IMR-90 (cell line): Measurements from ENCODE around the gene PCNX2. TPM values are rescaled to one million over a fixed set of nuclear protein-coding genes. Genes with fewer than 3 reads are reported as not detected.

Experiments used
- ATAC-seq: fragments of 200-7000 bp; cut with Tn5 transposase; 2 replicates; pipeline ENCODE4 v1.9.1; 2020; ENCODE audit warnings: low read depth, mild to moderate bottlenecking, moderate library complexity
- BruUV-seq: library from RNA; stranded (reverse); fragments of 400-500 nt; replicated peaks from 2 replicates; lab custom pipeline; 2021; lab: Mats Ljungman, UMichigan
- CTCF ChIA-PET: fragments of 300-600 bp; formaldehyde crosslinking; extraction: SDS; loops from one replicate; lab custom pipeline; 2021; ENCODE audit warnings: antibody characterized with exemption; lab: Yijun Ruan, JAX
- POLR2A ChIA-PET: fragments of 300-600 bp; sonication (Branson Sonifier 250); formaldehyde crosslinking; loops from one replicate; lab custom pipeline; 2022; ENCODE audit warnings: antibody characterized with exemption; ENCODE audit not compliant: unreplicated experiment; lab: Charles Lee
- DNase-seq: peaks from one replicate; pipeline ENCODE4 v3.0.0; 2013
- H2AFZ ChIP-seq: replicated peaks from 2 replicates; pipeline ENCODE3; 2013; ENCODE audit warnings: low read length, mild to moderate bottlenecking; ENCODE audit not compliant: poor library complexity
- H2AK5ac ChIP-seq: 2 replicates; pipeline ENCODE4 v1.6.1; 2013; ENCODE audit warnings: low read depth, low read length, inconsistent platforms
- H2AK9ac ChIP-seq: replicated peaks from 2 replicates; pipeline ENCODE3; 2013; ENCODE audit warnings: mild to moderate bottlenecking, low read depth, low read length, moderate library complexity; ENCODE audit not compliant: poor library complexity
- H2BK120ac ChIP-seq: 2 replicates; pipeline ENCODE4 v1.6.1; 2013; ENCODE audit warnings: low read depth, low read length, inconsistent platforms
- H2BK15ac ChIP-seq: 3 replicates; pipeline ENCODE4 v1.6.1; 2013; ENCODE audit warnings: low read depth, low read length, inconsistent platforms
- H2BK20ac ChIP-seq: 2 replicates; pipeline ENCODE4 v1.6.1; 2013; ENCODE audit warnings: low read depth, mild to moderate bottlenecking, inconsistent platforms, low read length, moderate library complexity
- H2BK5ac ChIP-seq: 2 replicates; pipeline ENCODE4 v1.6.1; 2013; ENCODE audit warnings: mild to moderate bottlenecking, low read depth, low read length, inconsistent platforms; ENCODE audit not compliant: poor library complexity, severe bottlenecking
- H3K14ac ChIP-seq: replicated peaks from 2 replicates; pipeline ENCODE4 v1.6.1; 2013; ENCODE audit warnings: low read depth, low read length, inconsistent platforms
- H3K18ac ChIP-seq: 2 replicates; pipeline ENCODE4 v1.6.1; 2013; ENCODE audit warnings: low read depth, low read length, control low read depth
- H3K23ac ChIP-seq: 2 replicates; pipeline ENCODE4 v1.6.1; 2013; ENCODE audit warnings: low read depth, low read length, inconsistent platforms
- H3K27ac ChIP-seq: 2 replicates; pipeline ENCODE4 v1.5.1; 2013; ENCODE audit warnings: mild to moderate bottlenecking, control low read depth, low read length; ENCODE audit not compliant: insufficient read depth
- H3K27me3 ChIP-seq: 2 replicates; pipeline ENCODE4 v1.6.1; 2013; ENCODE audit warnings: low read length; ENCODE audit not compliant: control insufficient read depth, insufficient read depth
- H3K36me3 ChIP-seq: 2 replicates; pipeline ENCODE4 v1.6.1; 2013; ENCODE audit warnings: low read length, mixed read lengths; ENCODE audit not compliant: control insufficient read depth, insufficient read depth
- H3K4ac ChIP-seq: 2 replicates; pipeline ENCODE4 v1.6.1; 2013; ENCODE audit warnings: low read depth, low read length, inconsistent platforms
- H3K4me1 ChIP-seq: 2 replicates; pipeline ENCODE4 v1.6.1; 2013; ENCODE audit warnings: low read length, mixed read lengths; ENCODE audit not compliant: control insufficient read depth, insufficient read depth
- H3K4me2 ChIP-seq: 2 replicates; pipeline ENCODE4 v1.6.1; 2013; ENCODE audit warnings: low read depth, mild to moderate bottlenecking, control low read depth, low read length, moderate library complexity
- H3K4me3 ChIP-seq: 2 replicates; pipeline ENCODE4 v1.5.1; 2013; ENCODE audit warnings: low read depth, mild to moderate bottlenecking, control low read depth, low read length, moderate library complexity; ENCODE audit not compliant: insufficient read depth
- H3K56ac ChIP-seq: 2 replicates; pipeline ENCODE4 v1.6.1; 2013; ENCODE audit warnings: low read length, inconsistent platforms; ENCODE audit not compliant: insufficient read depth; ENCODE audit errors: extremely low read depth
- H3K79me1 ChIP-seq, 2 experiments: 2 replicates each; pipeline ENCODE4 v1.6.1; 2013; ENCODE audit warnings: low read length in 2 of 2, inconsistent platforms in 1 of 2, low read depth in 1 of 2
- H3K9ac ChIP-seq: 2 replicates; pipeline ENCODE4 v1.6.1; 2013; ENCODE audit warnings: low read depth, low read length, control low read depth
- H3K9me1 ChIP-seq: 2 replicates; pipeline ENCODE4 v1.6.1; 2013; ENCODE audit warnings: low read length, inconsistent platforms; ENCODE audit not compliant: insufficient read depth
- H3K9me3 ChIP-seq: 2 replicates; pipeline ENCODE4 v1.6.1; 2013; ENCODE audit warnings: low read length; ENCODE audit not compliant: control insufficient read depth, insufficient read depth
- H4K20me1 ChIP-seq: 2 replicates; pipeline ENCODE4 v1.6.1; 2013; ENCODE audit warnings: low read length, inconsistent platforms; ENCODE audit not compliant: insufficient read depth
- H4K5ac ChIP-seq: 2 replicates; pipeline ENCODE4 v1.6.1; 2013; ENCODE audit warnings: mild to moderate bottlenecking, low read depth, low read length, control low read depth
- H4K8ac ChIP-seq, 2 experiments: 2 replicates each; pipeline ENCODE4 v1.6.1; 2013; ENCODE audit warnings: low read depth in 2 of 2, low read length in 2 of 2, control low read depth in 1 of 2, inconsistent platforms in 1 of 2
- H4K91ac ChIP-seq: 2 replicates; pipeline ENCODE4 v1.6.1; 2013; ENCODE audit warnings: low read depth, low read length, inconsistent platforms; ENCODE audit not compliant: insufficient read depth
- BHLHE40 ChIP-seq: fragments of 150-350 bp; IDR thresholded peaks from 2 replicates; pipeline ENCODE4 v1.6.1; 2016; ENCODE audit warnings: mild to moderate bottlenecking, low read depth, low read length
- FOS ChIP-seq: fragments of 150-350 bp; IDR thresholded peaks from 2 replicates; pipeline ENCODE4 v1.6.1; 2016; ENCODE audit warnings: low read depth, low read length
- MXI1 ChIP-seq: IDR thresholded peaks from 2 replicates; pipeline ENCODE4 v1.6.1; 2012; ENCODE audit warnings: low read depth, mild to moderate bottlenecking, low read length, moderate library complexity, borderline replicate concordance
- NFE2L2 ChIP-seq: fragments of 150-350 bp; IDR thresholded peaks from 2 replicates; pipeline ENCODE4 v1.6.1; 2016; ENCODE audit warnings: low read depth, mild to moderate bottlenecking, low read length
- RAD21 ChIP-seq: IDR thresholded peaks from 2 replicates; pipeline ENCODE4 v1.6.1; 2012; ENCODE audit warnings: low read length, improper control_type of control experiment
- SMC3 ChIP-seq: fragments of 150-350 bp; IDR thresholded peaks from 2 replicates; pipeline ENCODE4 v1.6.1; 2016; ENCODE audit warnings: low read depth, mild to moderate bottlenecking, antibody characterized with exemption, low read length, moderate library complexity
- WGBS, 2 experiments: methylation state at CpG; one replicate each; pipeline versions ENCODE4 v1.1.5 to v1.1.7; 2013; ENCODE audit warnings: missing lambda C conversion rate in 2 of 2; ENCODE audit not compliant: insufficient read length in 1 of 2; ENCODE audit errors: extremely low coverage in 2 of 2; 5-methylcytosine and 5-hydroxymethylcytosine counted together
- dilution Hi-C: fragments of 300-500 bp; cut with HindIII; formaldehyde crosslinking; loops from one replicate; pipeline ENCODE4 v1.14.3; 2018; ENCODE audit warnings: low sequenced_read_pairs; ENCODE audit not compliant: unreplicated experiment
- in situ Hi-C: fragments of 300-500 bp; cut with MboI; formaldehyde crosslinking; loops from 3 replicates; pipeline ENCODE4 v1.14.3; 2019; ENCODE audit warnings: low sequenced_read_pairs, inconsistent platforms, mixed read lengths
- intact Hi-C: fragments of 100-400 bp; cut with micrococcal nuclease; formaldehyde crosslinking; loops from 2 replicates; pipeline ENCODE4 v1.10.0; 2022
- polyA plus RNA-seq, 3 experiments: library from polyadenylated mRNA; depleted of rRNA; stranded (reverse); fragments of >200 nt; gene quantifications; 2 replicates each; pipeline ENCODE4 v1.2.3, GENCODE V29; 2012; ENCODE audit warnings: low replicate concordance in 1 of 3
- total RNA-seq: library from RNA; depleted of rRNA; stranded (reverse); fragments of >200 nt; gene quantifications from 2 replicates; pipeline ENCODE4 v1.2.3, GENCODE V29; 2012
- TF ChIP-seq, protein P1 (sequence below): fragments of 150-350 bp; IDR thresholded peaks from 2 replicates; pipeline ENCODE4 v1.6.1; 2017; ENCODE audit warnings: mild to moderate bottlenecking, antibody characterized with exemption, low read length, low read depth

PCNX2 gene
- total and polyA plus RNA-seq, 2 of the 4 experiments (the other 2 are of a cell fraction), result 15.9 to 22.6 TPM

DNA sequence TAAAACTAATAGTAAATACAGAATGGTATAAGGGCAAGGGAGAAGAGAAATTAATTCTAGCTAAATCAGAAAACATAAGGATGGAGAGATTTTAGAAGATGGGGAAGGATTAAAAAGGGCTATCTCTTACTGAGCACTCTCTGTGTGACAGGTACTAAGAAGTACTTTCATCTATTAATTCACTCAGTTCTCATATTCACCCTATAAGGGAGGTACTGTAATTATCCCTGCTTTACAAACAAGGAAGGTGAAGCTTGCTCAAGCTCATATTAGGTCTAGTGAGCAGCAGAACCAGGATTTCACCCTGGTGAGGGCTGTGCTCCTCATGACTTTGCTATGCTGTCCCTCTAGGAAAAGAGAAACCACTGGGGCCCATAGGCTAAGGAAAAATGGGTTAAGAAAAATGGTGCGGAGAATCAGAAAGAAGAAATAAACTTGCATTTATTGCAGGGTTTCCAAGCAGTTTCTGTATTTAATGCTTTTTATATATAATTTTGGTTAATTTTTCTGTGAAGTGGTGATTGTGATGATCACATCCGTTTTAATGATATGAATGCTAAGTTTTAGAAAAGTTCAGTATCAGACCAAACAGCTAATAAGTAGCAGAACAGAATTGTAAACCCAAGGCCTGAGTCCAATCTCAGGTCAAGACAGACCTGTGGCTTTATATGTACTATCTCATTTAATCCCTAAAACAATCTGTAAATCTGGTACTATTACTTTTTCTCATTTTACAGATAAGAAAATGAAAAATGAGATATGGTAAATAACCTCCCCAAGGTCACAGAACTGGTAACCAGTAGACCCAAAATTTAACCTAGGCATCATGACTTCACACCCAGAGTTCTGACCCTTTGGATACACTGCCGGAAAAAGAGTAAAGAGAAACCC is 1.7 kb downstream of the PCNX2 start:
- no peak overlapping the region for H3K27ac ChIP-seq
- H4K5ac ChIP-seq, result no peak overlapping the region

More for the DNA sequence above, 1.7 kb downstream of the PCNX2 start:
- Histone ChIP-seq H2BK20ac (no peak overlapping the region), H2BK120ac (no peak overlapping the region), H3K56ac (no peak overlapping the region), H2AK5ac (no peak overlapping the region), H3K9me1 (peaks cover 6% of the 10 kb centered on the region), H3K4me2 (peak overlapping the region; percentile 19; the same call in 1 of the 2 replicates), H3K9me3 (no peaks in the 10 kb centered on the region), H3K4me1 (peaks cover 6% of the 10 kb centered on the region), H3K9ac (no peak overlapping the region), H4K91ac (no peak overlapping the region), H4K8ac (no peak overlapping the region), H3K79me1 (peaks cover 22 to 43% of the 10 kb centered on the region in 2 experiments; a peak in 3 of 4 replicates), H3K14ac (no peak overlapping the region), H2AFZ (no peak overlapping the region), H2AK9ac (no peak overlapping the region), H4K20me1 (no peaks in the 10 kb centered on the region), H3K36me3 (no peaks in the 10 kb centered on the region), H3K4me3 (no peak overlapping the region), H2BK15ac (no peak overlapping the region), H2BK5ac (no peak overlapping the region), H3K27me3 (no peaks in the 10 kb centered on the region), H3K4ac (no peak overlapping the region), H3K18ac (no peak overlapping the region), H3K23ac (no peak overlapping the region)
- CTCF ChIA-PET, result no interaction called here
- TF ChIP-seq FOS (no peak), MXI1 (no peak), SMC3 (no peak), NFE2L2 (no peak), BHLHE40 (no peak), RAD21 (no peak)
- TF ChIP-seq, protein P1, sequence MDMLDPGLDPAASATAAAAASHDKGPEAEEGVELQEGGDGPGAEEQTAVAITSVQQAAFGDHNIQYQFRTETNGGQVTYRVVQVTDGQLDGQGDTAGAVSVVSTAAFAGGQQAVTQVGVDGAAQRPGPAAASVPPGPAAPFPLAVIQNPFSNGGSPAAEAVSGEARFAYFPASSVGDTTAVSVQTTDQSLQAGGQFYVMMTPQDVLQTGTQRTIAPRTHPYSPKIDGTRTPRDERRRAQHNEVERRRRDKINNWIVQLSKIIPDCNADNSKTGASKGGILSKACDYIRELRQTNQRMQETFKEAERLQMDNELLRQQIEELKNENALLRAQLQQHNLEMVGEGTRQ, result no peak
- BruUV-seq, result no TSS peak
- WGBS, 2 experiments, result no CpG with 5 or more reads among the region's 3 CpGs
- DNase-seq (peak; percentile 35), ATAC-seq (peak; percentile 25)
- intact Hi-C loops (loop anchor here (5.0 kb wide), 1 partner anchor 656 kb away; no protein-coding TSS in a partner anchor), in situ Hi-C loops (no loop called here), dilution Hi-C loops (no loop called here)
- POLR2A ChIA-PET, result interaction anchor here (0.5 kb wide), 1 partner anchor 1746 kb away, joined by 5 read pairs; no protein-coding TSS in a partner anchor
